HEK293 (cell line): Measurements from ENCODE around the gene DNAAF5.

Source experiments
- CTCF ChIA-PET: fragments of 350-600 bp; formaldehyde crosslinking; extraction: SDS; loops from one replicate; lab custom pipeline; 2021; ENCODE audit warnings: antibody characterized with exemption; lab: Yijun Ruan, JAX
- POLR2A ChIA-PET: fragments of 300-600 bp; formaldehyde crosslinking; extraction: SDS; loops from one replicate; lab custom pipeline; 2020; ENCODE audit warnings: antibody characterized with exemption, inconsistent platforms; lab: Yijun Ruan, JAX
- H3K27ac ChIP-seq: fragments of 200-500 bp; sonication (Bioruptor generic); 2 replicates; pipeline ENCODE4 v1.5.1; 2014; ENCODE audit warnings: low read depth, low read length, control low read depth, inconsistent platforms; ENCODE audit errors: extremely low read depth
- H3K36me3 ChIP-seq, 2 experiments: fragments of 200-500 bp in 1 of 2; sonication (Bioruptor generic) in 1 of 2; 1 replicate in 1 of 2; 2 replicates in 1 of 2; pipeline ENCODE4 v1.5.1; 2014 to 2017; ENCODE audit warnings: inconsistent platforms in 2 of 2, low read length in 2 of 2; ENCODE audit not compliant: control insufficient read depth in 2 of 2, insufficient read depth in 1 of 2
- H3K4me1 ChIP-seq: fragments of 200-500 bp; sonication (Bioruptor generic); 2 replicates; pipeline ENCODE4 v1.5.1; 2014; ENCODE audit warnings: mild to moderate bottlenecking, low read length, inconsistent platforms; ENCODE audit not compliant: control insufficient read depth, insufficient read depth
- H3K4me3 ChIP-seq: 2 replicates; pipeline ENCODE4 v1.5.1; 2011; ENCODE audit warnings: low read depth, mild to moderate bottlenecking, control low read depth, low read length, moderate library complexity
- H3K9me3 ChIP-seq: fragments of 200-500 bp; sonication (Bioruptor generic); 2 replicates; pipeline ENCODE4 v1.5.1; 2014; ENCODE audit warnings: low read depth, low read length, inconsistent platforms; ENCODE audit not compliant: control insufficient read depth, insufficient read depth
- GLIS2 ChIP-seq: fragments of 450-650 bp; formaldehyde crosslinking; IDR thresholded peaks from 2 replicates; pipeline ENCODE4 v1.5.1; 2016; ENCODE audit warnings: missing biosample characterization, missing genetic modification characterization
- HOXC10 ChIP-seq: sonication (generic); formaldehyde crosslinking; IDR thresholded peaks from 2 replicates; pipeline ENCODE4 v1.8.1; 2023; ENCODE audit warnings: mild to moderate bottlenecking, missing genetic modification reagents
- KLF9 ChIP-seq: fragments of 450-650 bp; formaldehyde crosslinking; IDR thresholded peaks from 2 replicates; pipeline ENCODE4 v1.5.1; 2016; ENCODE audit warnings: missing biosample characterization, missing genetic modification characterization, low read depth
- MZF1 ChIP-seq: fragments of 450-650 bp; formaldehyde crosslinking; IDR thresholded peaks from 2 replicates; pipeline ENCODE4 v1.5.1; 2017; ENCODE audit warnings: missing biosample characterization, missing genetic modification characterization, borderline replicate concordance
- WT1 ChIP-seq: fragments of 450-650 bp; formaldehyde crosslinking; IDR thresholded peaks from 2 replicates; pipeline ENCODE4 v1.5.1; 2016; ENCODE audit warnings: missing biosample characterization, missing genetic modification characterization
- YY1 ChIP-seq: fragments of 450-650 bp; formaldehyde crosslinking; IDR thresholded peaks from 2 replicates; pipeline ENCODE4 v1.5.1; 2018; ENCODE audit warnings: missing biosample characterization, missing genetic modification characterization
- ZBTB44 ChIP-seq: fragments of 450-650 bp; IDR thresholded peaks from 2 replicates; pipeline ENCODE4 v1.5.1; 2018; ENCODE audit warnings: missing biosample characterization, mild to moderate bottlenecking, missing genetic modification characterization
- ZBTB48 ChIP-seq: fragments of 450-650 bp; formaldehyde crosslinking; IDR thresholded peaks from 2 replicates; pipeline ENCODE4 v1.5.1; 2016; ENCODE audit warnings: missing biosample characterization, missing genetic modification characterization
- ZIC2 ChIP-seq: fragments of 450-650 bp; formaldehyde crosslinking; IDR thresholded peaks from 2 replicates; pipeline ENCODE4 v1.5.1; 2016; ENCODE audit warnings: missing biosample characterization, missing genetic modification characterization
- ZNF121 ChIP-seq: fragments of 450-650 bp; formaldehyde crosslinking; IDR thresholded peaks from 2 replicates; pipeline ENCODE4 v1.5.1; 2016; ENCODE audit warnings: missing biosample characterization, missing genetic modification characterization
- ZNF155 ChIP-seq: fragments of 450-650 bp; formaldehyde crosslinking; IDR thresholded peaks from 2 replicates; pipeline ENCODE4 v1.5.1; 2016; ENCODE audit warnings: missing biosample characterization, missing genetic modification characterization
- ZNF211 ChIP-seq: fragments of 450-650 bp; formaldehyde crosslinking; IDR thresholded peaks from 2 replicates; pipeline ENCODE4 v1.5.1; 2016; ENCODE audit warnings: low read depth, missing biosample characterization, missing genetic modification characterization
- ZNF26 ChIP-seq: fragments of 450-650 bp; formaldehyde crosslinking; IDR thresholded peaks from 2 replicates; pipeline ENCODE4 v1.5.1; 2016; ENCODE audit warnings: missing biosample characterization, missing genetic modification characterization
- ZNF292 ChIP-seq: fragments of 450-650 bp; formaldehyde crosslinking; IDR thresholded peaks from 2 replicates; pipeline ENCODE4 v1.5.1; 2016; ENCODE audit warnings: low read depth, missing biosample characterization, missing genetic modification characterization, borderline replicate concordance
- ZNF302 ChIP-seq: fragments of 450-650 bp; formaldehyde crosslinking; IDR thresholded peaks from 2 replicates; pipeline ENCODE4 v1.5.1; 2016; ENCODE audit warnings: missing biosample characterization, missing genetic modification characterization, low read depth
- ZNF324 ChIP-seq: fragments of 450-650 bp; formaldehyde crosslinking; IDR thresholded peaks from 2 replicates; pipeline ENCODE4 v1.5.1; 2016; ENCODE audit warnings: missing biosample characterization, missing genetic modification characterization
- ZNF391 ChIP-seq: fragments of 450-650 bp; formaldehyde crosslinking; IDR thresholded peaks from 2 replicates; pipeline ENCODE4 v1.5.1; 2016; ENCODE audit warnings: low read depth, missing biosample characterization, missing genetic modification characterization, borderline replicate concordance
- ZNF426 ChIP-seq: fragments of 450-650 bp; formaldehyde crosslinking; IDR thresholded peaks from 2 replicates; pipeline ENCODE4 v1.5.1; 2017; ENCODE audit warnings: missing biosample characterization, missing genetic modification characterization, mild to moderate bottlenecking, inconsistent platforms, moderate library complexity
- ZNF585B ChIP-seq: fragments of 450-650 bp; formaldehyde crosslinking; IDR thresholded peaks from 2 replicates; pipeline ENCODE4 v1.5.1; 2016; ENCODE audit warnings: missing biosample characterization, missing genetic modification characterization
- ZNF707 ChIP-seq: fragments of 450-650 bp; formaldehyde crosslinking; IDR thresholded peaks from 2 replicates; pipeline ENCODE4 v1.5.1; 2016; ENCODE audit warnings: missing biosample characterization, missing genetic modification characterization
- ZNF747 ChIP-seq: fragments of 450-650 bp; formaldehyde crosslinking; IDR thresholded peaks from 2 replicates; pipeline ENCODE4 v1.5.1; 2016; ENCODE audit warnings: missing biosample characterization, missing genetic modification characterization
- ZSCAN16 ChIP-seq: fragments of 450-650 bp; formaldehyde crosslinking; IDR thresholded peaks from 2 replicates; pipeline ENCODE4 v1.5.1; 2016; ENCODE audit warnings: missing biosample characterization, missing genetic modification characterization

DNAAF5 gene

GRCh38 chr7:771234-772004 is 44.9 kb downstream of the DNAAF5 start (continued):
- no peak for TF ChIP-seq ZNF426 (tag by site-specific recombination)
- TF ChIP-seq ZNF302: no peak

DNA sequence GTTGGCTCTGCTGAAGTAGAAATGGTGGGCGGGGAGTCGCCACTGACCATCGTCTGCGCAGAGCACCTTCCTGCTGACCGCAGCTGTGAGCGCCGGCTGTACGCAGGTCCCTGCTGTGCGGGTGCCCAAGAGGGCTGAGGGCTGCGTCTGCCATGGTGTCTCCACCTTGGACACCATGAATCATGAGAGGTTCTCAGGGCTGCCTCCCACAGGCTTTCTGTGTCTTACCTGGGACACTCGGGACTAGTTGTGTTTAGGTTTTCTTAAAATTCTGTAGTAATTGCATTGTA is 45.5 kb downstream of the DNAAF5 start:
- CTCF ChIA-PET: interaction anchor here (2.2 kb wide), 1 partner anchor 450 kb away, joined by 9 read pairs; no protein-coding TSS in a partner anchor
- POLR2A ChIA-PET: no interaction called here
- H3K27ac ChIP-seq: no peak overlapping the region
- TF ChIP-seq YY1 (tag by site-specific recombination): no peak
- no peak for TF ChIP-seq WT1
- TF ChIP-seq ZNF324 (tag by site-specific recombination): no peak
- TF ChIP-seq ZNF391 (tag by site-specific recombination): no peak
- no peak for TF ChIP-seq ZBTB44 (tag by site-specific recombination)
- TF ChIP-seq MZF1 (tag by site-specific recombination): no peak
- TF ChIP-seq ZBTB48 (tag by site-specific recombination): no peak
- TF ChIP-seq GLIS2: no peak
- TF ChIP-seq ZNF211 (tag by site-specific recombination): no peak
- no peak for TF ChIP-seq ZNF747
- no peak for TF ChIP-seq HOXC10 (CRISPR knock-in tag)
- TF ChIP-seq ZSCAN16 (tag by site-specific recombination): no peak
- TF ChIP-seq ZNF155 (tag by site-specific recombination): no peak
- no peak for TF ChIP-seq ZIC2 (tag by site-specific recombination)
- no peak for TF ChIP-seq ZNF292 (tag by site-specific recombination)
- TF ChIP-seq ZNF707 (tag by site-specific recombination): no peak
- no peak for TF ChIP-seq KLF9 (tag by site-specific recombination)
- no peak for TF ChIP-seq ZNF26 (tag by site-specific recombination)
- peaks cover 12 to 51% of the 10 kb centered on the region in 2 experiments for H3K36me3 ChIP-seq
- H3K4me1 ChIP-seq: no peaks in the 10 kb centered on the region
- H3K4me3 ChIP-seq: no peak overlapping the region
- no peaks in the 10 kb centered on the region for H3K9me3 ChIP-seq

DNA sequence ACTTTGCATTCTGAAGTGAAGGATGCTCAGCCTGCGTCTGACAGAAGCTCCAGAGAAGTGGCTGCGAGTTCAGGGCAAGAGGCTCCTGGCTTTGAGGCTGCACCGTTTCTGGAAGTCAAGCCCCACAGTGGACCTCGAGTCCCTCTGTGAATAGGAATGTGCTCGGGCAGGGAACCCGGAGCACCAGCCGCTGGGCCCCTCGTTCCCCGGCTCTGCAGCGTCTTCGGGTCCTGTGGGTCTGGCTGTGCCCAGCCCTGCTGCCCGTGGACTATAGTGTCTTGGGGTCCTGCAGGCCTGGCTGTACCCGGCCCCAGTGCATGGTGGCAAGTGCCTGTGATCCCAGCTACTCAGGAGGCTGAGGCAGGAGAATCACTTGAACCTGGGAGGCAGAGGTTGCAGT is 45.9 kb downstream of the DNAAF5 start:
- POLR2A ChIA-PET: no interaction called here
- no peak overlapping the region for H3K4me3 ChIP-seq
- H3K4me1 ChIP-seq: no peaks in the 10 kb centered on the region
- TF ChIP-seq ZNF121 (tag by site-specific recombination) (no peak), ZNF585B (no peak), ZNF26 (tag by site-specific recombination) (no peak)
- peaks cover 15 to 51% of the 10 kb centered on the region in 2 experiments for H3K36me3 ChIP-seq
- no peaks in the 10 kb centered on the region for H3K9me3 ChIP-seq
- CTCF ChIA-PET: interaction anchor here (0.7 to 2.2 kb wide), 2 partner anchors 107 to 451 kb away, joined by 4 to 9 read pairs; no protein-coding TSS in a partner anchor
- no peak overlapping the region for H3K27ac ChIP-seq
